Measurements from ENCODE around the gene ATXN2. TPM values are rescaled to one million over a fixed set of nuclear protein-coding genes. Genes with fewer than 3 reads are reported as not detected.
"Not testable (repeated sequence)": the region's sequence is repeated elsewhere in the genome, so short reads cannot be mapped to it uniquely, and the experiment has no call there.

The ATXN2 gene
- total RNA-seq, 1 donor from 2014 or later, result 12.3 TPM

DNA sequence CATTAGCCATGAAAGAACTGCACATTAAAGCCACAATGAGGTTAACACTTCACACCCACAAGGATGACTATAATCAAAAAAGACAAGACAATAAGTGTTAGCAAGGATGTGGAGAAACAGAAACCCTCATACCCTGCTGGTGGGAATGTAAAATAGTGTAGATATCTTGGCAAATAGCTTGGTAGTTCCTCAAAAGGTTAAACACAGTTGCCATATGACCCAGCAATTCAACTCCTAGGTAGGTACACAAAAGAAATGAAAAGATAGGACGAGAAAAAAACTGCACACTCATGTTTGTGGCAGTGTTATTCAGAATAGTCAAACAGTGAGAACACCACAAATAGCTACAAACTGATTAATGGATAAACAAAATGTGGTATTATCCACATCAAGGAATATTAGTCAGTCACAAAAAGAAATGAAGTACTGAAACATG lies 93.5 kb downstream of the ATXN2 start:
- DNase-seq (ENCODE audit: low read depth, low spot score), result no peak

DNA sequence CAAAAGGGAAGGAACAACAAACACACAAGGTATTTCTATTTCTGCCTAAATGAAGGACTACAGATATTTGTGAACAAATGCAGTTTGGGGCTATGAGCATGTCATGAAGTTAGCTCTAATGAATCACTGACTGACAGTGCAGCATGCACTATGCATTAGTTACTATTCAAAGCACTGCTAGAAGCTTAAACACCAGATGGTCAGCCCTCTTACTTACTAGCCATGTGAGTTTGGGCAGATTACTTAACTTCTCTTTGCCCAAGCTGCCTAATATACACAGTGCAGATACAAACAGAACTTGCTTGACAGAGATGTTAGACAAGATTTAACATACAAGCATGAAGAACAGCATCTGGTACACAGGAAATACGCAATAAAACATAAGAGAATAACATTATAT lies 96.0 kb downstream of the ATXN2 start:
- DNase-seq (ENCODE audit: low read depth, low spot score), result no peak

DNA sequence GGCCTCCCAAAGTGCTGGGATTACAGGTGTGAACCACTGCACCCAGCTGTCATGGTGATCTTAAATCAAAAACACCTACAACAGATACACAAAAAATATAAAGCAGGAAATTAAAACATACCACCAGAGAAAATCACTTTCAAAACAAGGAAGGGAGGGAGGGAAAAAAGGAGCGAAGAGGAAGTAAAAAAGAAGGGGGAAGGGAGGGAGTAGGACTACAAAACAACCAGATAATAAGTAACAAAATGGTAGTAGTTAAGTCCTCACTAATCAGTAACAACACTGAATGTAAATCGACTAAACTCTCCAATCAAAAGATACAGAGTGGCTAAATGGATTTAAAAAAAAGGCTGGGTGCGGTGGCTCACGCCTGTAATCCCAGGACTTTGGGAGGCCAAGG lies 104.4 kb downstream of the ATXN2 start:
- no peak for DNase-seq (ENCODE audit: low read depth, low spot score)

DNA sequence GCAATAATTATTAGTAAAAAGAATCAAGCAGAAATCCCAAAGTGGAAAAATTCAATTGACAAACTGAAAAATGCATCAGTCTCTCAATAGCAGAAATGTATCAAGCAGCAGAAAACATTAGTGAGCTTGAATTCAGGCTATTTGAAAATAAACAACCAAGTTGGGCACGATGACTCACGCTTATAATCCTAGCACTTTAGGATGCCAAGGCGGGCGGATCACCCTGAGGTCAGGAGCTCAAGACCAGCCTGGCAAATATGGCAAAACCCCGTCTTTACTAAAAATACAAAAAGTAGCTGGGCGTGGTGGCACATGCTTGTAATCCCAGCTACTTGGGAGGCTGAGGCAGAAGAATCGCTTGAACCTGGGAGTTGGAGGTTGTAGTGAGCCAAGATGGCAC lies 106.1 kb downstream of the ATXN2 start:
- DNase-seq (ENCODE audit: low read depth, low spot score), result not testable (repeated sequence)

DNA sequence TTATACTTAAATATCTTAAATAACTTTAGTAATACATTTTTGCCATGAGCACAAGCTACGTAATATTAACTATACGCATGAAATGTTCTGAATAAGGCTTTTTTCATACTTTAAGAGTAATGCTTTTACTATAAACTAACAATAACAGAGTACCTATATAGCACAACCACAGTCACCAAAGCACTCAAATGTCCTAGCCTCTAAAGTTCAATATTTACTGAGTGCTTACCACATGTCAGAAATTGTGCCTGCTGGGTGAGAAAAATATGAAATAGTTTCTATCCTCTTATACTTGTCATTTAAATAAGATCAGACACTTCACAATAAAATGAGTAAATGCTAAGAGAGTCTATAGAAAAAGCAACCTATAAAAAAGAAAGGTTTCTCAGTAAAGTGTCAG lies 110.3 kb downstream of the ATXN2 start:
- DNase-seq (ENCODE audit: low read depth, low spot score), result no peak

DNA sequence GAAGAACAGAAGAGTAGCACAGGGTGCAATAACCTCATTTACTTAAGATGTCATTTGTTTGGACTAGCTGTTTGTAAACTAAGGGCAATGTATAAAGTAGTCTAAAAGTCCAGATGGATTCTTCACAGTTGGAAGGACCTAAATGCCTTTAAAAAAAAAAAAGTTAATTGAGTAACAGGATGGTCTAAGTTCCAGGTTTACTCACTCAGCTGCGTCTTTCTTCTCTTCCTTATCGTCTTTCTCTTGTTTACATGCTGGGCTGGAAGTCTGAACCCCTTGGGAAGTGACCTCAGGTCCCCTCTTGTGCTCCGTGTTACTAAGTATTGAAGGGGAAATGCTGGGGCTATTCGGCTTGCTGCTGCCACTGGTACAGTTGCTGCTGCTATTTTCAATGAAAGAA lies 110.8 kb downstream of the ATXN2 start:
- no peak for DNase-seq (ENCODE audit: low read depth, low spot score)

DNA sequence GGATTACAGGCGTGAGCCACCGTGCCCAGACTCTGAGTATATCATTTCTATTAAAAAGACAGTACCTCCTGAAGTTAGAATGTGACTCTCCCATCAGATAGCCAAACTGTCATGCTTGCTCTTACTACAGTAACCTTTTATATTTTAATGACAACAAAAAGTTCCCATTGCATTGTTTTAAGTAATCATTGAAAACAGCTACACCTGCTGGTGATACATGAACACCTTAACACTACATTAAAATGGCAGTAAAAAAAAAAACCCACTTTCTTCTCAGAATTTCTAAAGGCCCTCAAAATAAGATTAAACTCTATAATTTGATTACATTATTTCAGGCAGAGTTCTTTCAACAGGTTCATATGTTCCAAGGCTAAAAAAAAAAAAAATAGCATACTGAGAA lies 116.7 kb downstream of the ATXN2 start:
- no peak for DNase-seq (ENCODE audit: low read depth, low spot score)

DNA sequence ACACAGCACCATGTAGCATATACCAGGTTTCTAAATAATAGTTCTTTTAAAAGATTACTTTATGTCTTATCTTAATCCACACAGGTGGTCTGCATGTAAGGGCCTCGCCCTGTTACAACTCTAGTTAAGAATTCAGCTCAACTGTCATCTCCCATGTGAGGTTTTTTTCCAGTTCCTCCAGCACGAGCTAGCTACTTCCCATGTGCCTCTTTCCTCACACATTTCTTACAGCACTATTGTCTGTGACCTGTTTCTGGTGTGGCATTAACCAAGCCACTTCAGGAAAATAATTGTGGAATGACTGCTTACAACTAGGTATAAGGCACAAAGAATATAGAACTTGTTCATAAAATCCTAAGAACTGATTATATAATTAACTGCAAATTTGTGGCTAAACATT lies 127.9 kb downstream of the ATXN2 start:
- no peak for DNase-seq (ENCODE audit: low read depth, low spot score)

DNA sequence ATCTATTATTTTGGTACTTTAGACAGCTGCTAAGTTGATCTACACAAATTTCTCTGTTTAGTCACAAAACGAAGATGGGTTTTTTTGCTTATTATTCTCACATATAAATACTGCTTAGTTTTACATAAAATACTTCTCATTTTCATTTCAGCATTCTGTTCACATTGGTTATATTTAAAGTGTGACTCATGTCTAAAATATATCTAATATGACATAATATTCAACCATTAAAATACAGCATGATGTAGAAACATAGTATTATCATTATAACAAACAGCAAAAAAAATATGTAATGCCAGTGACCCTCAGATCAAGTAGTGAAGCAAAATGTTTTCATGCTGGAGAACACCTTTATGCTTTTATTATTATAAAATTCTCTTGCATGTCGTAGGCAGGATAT lies 129.7 kb downstream of the ATXN2 start:
- DNase-seq (ENCODE audit: low read depth, low spot score), result no peak

DNA sequence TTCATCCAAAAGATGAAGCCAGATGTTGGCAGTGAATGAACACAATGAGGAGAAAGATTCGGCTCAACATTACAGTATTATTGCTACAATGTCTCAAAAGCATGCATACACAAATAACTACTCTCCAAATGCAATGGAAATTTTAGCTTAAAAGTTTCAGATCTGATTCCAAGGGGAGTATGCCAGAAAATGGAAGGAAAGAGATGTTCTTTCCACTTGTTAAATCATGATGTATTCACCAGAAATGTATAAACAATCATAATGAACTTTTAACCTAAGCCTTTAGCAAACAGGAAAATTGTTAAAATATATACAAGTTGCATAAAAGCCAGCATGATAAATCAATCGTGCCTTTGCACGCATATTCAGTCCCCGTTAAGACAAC lies 131.3 kb downstream of the ATXN2 start:
- no peak for DNase-seq (ENCODE audit: low read depth, low spot score)

DNA sequence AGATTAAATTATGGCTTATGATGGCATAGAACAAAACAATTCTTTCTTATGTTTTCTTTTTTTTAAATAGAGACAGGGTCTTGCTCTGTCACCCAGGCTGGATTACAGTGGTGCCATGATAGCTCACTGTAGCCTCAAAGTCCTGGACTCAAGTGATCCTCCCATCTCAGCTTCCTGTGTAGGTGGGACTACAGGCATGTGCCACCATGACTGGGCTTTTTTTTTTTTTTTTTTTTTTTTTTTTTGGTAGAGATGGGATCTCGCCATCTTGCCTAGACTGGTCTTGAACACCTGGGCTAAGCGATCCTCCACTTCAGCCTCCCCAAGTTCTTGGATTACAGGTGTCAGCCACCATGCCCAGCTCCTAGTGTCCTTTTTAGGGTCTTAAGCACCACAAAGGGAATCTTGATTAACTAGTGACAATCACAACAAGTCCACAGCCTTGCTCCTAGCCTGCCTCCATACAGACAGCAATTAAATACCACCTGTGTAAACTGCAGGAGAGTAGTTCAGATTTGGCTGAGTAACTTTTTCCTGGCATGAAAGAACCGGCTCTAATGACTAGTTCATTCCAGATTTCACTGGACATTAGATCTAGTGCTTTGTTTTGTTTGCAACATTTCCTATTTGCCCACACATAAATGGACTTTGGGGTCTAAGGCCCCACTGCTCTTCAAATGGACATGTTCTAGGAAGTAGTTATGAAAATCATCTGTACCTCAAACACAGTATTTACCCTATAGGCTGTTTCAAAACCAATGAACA lies 131.8 kb downstream of the ATXN2 start:
- no peak for DNase-seq (ENCODE audit: low read depth, low spot score)

DNA sequence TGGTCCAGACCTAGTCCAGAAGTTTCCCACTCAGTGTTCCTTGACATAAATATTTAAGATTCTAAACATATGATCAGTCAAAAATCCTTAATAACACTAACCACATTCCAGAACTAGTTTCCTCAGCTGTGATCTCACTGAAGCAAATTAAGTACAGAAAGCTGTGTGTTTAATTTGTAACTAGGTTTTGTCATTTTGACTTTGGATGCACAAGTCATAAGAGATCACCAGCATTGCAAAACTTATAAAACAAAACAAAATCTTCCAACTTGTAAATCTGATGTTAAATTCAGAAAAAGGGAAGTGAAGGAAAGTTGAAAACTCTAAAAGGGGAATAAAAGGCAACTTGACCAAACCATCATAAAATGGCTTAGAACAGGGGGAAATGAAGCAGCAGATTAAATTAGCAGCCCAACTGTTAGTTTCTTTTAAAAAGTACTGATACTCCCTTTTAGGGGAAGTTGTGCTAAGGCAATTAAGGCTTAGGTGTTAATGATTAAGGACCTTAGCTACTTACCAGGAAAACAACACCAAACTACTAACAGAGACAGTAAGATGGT lies 136.8 kb downstream of the ATXN2 start:
- no peak for DNase-seq (ENCODE audit: low read depth, low spot score)

DNA sequence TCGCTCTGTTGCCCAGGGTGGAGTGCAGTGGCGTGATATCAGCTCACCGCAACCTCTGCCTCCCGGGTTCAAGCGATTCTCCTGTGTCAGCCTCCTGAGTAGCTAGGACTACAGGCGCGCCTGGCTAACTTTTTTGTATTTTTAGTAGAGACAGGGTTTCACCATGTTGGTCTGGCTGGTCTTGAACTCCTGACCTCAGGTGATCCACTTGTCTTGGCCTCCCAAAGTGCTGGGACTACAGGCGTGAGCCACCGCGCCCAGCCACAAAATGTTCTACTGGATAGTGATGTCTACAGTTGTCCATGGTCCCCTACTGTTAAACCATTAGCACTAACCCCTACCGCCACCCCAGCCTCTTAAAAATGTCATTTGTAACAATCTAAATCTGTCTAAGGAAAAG lies 139.0 kb downstream of the ATXN2 start:
- not testable (repeated sequence) for DNase-seq (ENCODE audit: low read depth, low spot score)

DNA sequence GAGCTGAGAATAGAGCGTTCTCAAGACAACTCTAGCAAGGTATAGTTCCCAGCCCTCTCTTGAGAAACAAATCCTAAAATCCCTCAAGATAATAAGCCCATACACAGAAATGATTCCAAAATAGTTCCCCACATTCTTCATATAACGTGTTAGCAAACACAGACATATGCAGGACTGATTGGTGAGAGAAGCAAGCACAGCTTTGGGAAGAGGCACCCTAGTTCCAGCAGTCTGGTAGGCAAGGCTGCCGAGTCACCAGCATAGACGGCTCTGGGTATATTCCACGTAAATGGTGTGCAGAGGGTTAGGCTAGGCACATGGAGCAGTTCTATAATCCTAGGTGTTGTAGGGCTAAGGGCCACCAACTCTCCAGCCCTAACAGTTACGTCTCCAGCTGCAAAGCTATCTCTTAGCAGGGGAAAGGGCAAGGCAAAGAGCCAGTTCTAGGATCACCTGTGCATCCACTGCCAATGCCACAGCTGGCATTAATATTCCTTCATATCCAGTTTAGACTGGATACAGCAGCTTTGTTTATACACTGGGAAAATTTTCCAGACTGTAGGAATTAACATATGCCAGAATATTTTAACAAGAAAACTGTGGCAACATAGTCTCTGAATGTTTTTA lies 140.5 kb downstream of the ATXN2 start:
- DNase-seq (ENCODE audit: low read depth, low spot score), result no peak

DNA sequence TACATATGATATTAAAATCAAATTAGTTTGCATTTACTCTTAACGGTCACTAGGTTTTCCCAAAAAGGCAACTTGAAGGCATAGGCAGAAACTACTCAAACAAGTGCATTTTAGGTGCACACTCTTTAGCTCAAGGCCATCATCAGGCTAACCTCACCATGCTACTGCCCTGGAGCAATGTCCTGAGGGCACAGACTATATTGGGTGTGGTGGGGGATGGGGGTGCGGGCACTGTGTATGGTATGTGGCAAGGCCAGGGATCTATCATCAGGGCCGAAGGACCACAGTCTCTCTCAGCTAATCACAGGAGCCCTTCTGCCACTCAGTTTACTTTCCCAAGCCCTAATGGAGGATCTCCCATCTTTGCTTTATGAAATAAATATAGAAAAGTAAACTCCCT lies 141.5 kb downstream of the ATXN2 start:
- no peak for DNase-seq (ENCODE audit: low read depth, low spot score)

DNA sequence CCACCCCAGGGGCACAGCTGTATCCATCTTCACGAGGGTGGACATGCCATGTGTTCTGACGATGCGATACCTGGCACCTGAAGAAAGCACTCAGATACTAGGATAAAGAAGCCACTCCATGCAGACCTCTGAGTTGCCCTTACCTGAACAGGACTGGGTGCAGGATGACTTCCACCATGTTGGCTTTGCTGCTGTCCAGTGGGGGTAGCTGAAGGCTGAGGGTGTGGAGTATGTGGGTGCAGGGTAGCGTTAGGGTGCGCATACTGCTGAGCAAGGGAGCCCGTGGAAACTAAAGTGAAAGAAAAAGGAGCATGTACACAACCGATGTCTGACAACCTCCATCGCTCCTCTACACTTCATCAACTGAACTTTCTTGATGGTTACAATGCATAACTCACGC lies 142.0 kb downstream of the ATXN2 start:
- no peak for DNase-seq (ENCODE audit: low read depth, low spot score)

DNA sequence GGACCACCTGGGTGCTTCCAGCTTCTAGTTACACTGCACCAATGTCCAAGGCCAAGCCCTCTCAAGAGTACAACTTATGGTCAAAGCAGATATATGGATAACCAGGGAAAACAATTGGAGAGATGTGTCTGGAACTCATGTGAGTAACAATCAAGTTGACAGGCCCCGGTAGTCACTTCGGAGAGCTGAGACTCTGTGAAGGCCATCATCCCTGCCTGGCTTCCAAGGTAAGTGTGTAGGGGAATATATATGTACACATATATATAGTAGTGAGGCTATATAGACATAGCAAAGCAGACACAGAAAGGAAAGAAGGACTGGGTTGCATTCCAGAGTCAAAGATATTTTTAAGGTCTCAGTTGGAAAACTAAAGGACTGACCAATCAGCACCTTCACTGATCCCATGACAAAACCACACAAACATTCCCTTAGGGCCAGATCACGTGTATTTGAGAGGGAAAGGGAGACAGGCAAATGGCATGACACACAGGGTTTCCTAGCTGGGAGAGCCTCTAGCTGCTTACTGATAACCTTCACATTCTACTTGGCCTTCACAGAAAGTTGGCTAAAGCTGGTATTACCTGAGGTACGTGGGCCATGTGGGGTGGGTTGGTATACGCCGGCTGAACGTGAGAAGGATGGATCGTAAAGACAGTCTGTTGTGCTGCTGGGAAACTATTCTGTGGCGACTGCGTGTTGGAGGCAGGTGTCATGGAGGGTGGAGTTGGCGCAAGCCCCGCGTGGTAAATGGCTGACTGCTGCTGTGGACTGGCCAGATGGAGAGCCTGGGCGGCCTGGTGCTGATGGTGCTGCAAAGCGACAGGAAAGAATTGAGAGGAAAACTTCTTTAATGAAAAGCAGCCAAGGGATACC lies 143.4 kb downstream of the ATXN2 start:
- no peak for DNase-seq (ENCODE audit: low read depth, low spot score)

DNA sequence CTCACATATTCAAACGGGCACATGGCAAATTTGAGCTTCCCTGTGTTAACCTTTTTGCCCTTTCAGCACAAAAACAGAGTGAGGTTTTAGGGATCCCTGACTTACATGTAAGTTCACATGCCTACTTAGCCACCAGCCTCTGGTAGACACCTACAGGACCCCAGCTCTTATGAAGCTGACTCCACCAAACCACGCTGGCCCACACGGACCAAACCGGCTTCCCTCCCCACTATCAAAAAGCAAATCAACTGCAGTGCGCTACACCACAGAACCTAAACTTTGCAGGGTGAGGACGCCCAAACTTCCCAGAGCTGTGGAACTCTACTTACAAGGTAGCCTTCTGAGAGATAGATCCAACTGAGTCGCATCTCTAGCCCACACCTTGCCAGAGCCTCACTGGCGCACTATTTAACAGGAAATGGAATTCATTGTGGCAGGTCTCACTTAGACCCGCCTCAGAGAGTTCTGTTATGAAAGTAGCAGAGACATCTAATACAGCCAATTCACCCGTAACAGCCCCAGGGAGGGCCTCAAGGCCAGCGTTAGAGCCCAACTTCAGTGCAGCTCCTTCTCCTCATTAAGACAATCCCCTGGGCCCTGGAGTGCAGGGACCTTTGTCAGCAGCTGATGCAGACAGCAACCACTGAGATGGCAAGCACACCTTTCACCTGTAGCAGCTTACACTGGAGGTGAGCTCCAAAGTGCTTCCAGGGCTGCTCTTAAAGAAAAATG lies 144.2 kb downstream of the ATXN2 start:
- no peak for DNase-seq (ENCODE audit: low read depth, low spot score)

DNA sequence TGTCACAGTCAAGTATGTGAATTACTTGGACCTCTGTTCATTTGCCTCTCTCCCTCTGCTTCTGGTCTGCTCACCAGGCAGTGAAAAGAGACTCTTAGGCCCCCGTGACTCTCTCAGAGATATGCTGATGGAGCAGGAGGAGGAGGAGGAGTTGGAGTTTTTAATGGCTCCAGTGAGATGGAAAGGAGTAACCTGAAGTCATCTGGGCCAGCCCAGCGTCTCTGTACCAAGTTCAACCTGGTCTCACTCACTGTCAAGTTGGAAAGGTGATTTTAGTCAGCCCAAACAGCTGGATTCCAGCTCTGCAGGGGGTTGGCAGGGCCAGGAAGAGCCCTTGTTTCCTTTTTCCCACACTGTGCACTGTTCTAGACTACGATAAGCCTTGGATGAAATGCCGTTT lies 144.8 kb downstream of the ATXN2 start:
- DNase-seq (ENCODE audit: low read depth, low spot score), result no peak

DNA sequence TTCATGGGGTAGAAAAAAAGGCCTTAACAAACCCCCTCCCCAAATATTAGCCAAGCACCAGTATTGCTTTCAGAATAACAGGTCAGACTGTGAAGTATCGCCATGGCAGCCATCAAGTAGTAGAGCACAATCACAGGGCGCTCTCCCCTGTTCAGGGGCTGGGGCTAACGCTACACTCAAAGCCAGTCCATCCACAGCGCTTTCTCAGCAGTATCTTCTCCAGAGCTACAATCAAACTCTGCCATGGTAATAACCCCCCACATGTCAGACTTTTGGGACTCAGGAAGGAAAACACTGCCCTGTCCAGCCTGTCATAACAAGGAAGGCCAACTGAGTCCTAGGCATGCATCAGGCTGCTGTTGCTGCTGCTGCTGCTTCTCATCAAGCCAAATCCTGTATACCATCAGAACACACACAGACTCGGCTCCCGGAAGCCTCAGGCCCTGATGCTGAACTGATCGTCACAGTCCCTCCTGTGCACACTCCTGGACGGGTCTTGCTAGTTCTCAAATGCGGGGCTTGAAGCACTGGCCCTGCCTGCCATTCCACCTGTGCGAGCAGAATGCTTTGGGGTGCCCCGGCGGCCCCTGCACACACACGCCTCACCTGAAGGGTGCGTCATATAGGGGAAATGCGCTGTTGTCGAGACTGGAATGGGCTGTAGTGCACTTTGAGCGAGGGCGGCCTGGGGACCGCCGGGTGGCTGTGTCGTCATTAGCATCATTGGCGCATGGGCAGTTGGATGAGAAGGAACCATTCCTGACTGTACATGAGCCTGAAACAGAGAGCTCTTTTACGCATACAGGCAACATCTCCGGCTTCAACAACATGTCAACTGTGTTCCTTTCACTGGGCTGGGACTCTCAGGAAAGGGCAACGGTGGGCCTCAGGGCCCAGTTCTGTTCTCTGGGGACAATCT lies 145.8 kb downstream of the ATXN2 start:
- DNase-seq (ENCODE audit: low read depth, low spot score), result no peak
